Neutrophil (primary cell): Measurements from ENCODE around the gene PHKA2.
A peak's percentile ranks its signal among the peaks of the same experiment; 100 is the strongest.

Experiments used
- H3K27ac ChIP-seq: fragments of 200-600 bp; sonication (generic); 2 replicates; pipeline ENCODE4 v1.5.1; 2016; ENCODE audit warnings: mild to moderate bottlenecking, moderate library complexity
- H3K27me3 ChIP-seq: fragments of 200-600 bp; sonication (generic); 2 replicates; pipeline ENCODE4 v1.6.0; 2016; ENCODE audit warnings: mild to moderate bottlenecking
- H3K36me3 ChIP-seq: fragments of 200-600 bp; sonication (generic); 2 replicates; pipeline ENCODE4 v1.5.1; 2017
- H3K4me1 ChIP-seq, 2 experiments: fragments of 200-600 bp in 1 of 2; sonication (generic) in 1 of 2; 1 replicate in 1 of 2; 2 replicates in 1 of 2; pipeline versions ENCODE4 v1.5.1 to v1.6.1; 2013 to 2016; ENCODE audit warnings: low read depth in 1 of 2, low read length in 1 of 2, mild to moderate bottlenecking in 1 of 2, moderate library complexity in 1 of 2; ENCODE audit not compliant: control insufficient read depth in 1 of 2, insufficient read depth in 1 of 2
- H3K4me3 ChIP-seq, 2 experiments: fragments of 200-600 bp in 1 of 2; sonication (generic) in 1 of 2; 1 replicate in 1 of 2; 2 replicates in 1 of 2; pipeline ENCODE4 v1.5.1; 2013 to 2016; ENCODE audit warnings: low read depth in 1 of 2, low read length in 1 of 2, mild to moderate bottlenecking in 1 of 2, moderate library complexity in 1 of 2
- H3K9me3 ChIP-seq: fragments of 200-600 bp; sonication (generic); 2 replicates; pipeline ENCODE4 v1.5.1; 2016
- TF ChIP-seq, protein P1 (sequence below): fragments of 200-600 bp; sonication (generic); IDR thresholded peaks from 2 replicates; pipeline ENCODE4 v1.5.1; 2016; ENCODE audit warnings: antibody characterized with exemption

PHKA2 gene

GRCh38 chrX:18961686-18962085, 22.2 kb downstream of the PHKA2 start:
- Histone ChIP-seq H3K27ac (peak overlapping the region; percentile 80), H3K9me3 (no peaks in the 10 kb centered on the region), H3K27me3 (no peaks in the 10 kb centered on the region), H3K4me3 (peak overlapping the region in 1 of 2 experiments; percentile 32), H3K36me3 (no peaks in the 10 kb centered on the region), H3K4me1 (peaks cover 67 to 74% of the 10 kb centered on the region in 2 experiments)
- TF ChIP-seq, protein P1, sequence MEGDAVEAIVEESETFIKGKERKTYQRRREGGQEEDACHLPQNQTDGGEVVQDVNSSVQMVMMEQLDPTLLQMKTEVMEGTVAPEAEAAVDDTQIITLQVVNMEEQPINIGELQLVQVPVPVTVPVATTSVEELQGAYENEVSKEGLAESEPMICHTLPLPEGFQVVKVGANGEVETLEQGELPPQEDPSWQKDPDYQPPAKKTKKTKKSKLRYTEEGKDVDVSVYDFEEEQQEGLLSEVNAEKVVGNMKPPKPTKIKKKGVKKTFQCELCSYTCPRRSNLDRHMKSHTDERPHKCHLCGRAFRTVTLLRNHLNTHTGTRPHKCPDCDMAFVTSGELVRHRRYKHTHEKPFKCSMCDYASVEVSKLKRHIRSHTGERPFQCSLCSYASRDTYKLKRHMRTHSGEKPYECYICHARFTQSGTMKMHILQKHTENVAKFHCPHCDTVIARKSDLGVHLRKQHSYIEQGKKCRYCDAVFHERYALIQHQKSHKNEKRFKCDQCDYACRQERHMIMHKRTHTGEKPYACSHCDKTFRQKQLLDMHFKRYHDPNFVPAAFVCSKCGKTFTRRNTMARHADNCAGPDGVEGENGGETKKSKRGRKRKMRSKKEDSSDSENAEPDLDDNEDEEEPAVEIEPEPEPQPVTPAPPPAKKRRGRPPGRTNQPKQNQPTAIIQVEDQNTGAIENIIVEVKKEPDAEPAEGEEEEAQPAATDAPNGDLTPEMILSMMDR: no peak

- Histone ChIP-seq H3K9me3 (no peaks in the 10 kb centered on the region), H3K27ac (peak overlapping the region; percentile 87), H3K36me3 (no peaks in the 10 kb centered on the region), H3K27me3 (no peaks in the 10 kb centered on the region), H3K4me1 (peaks cover 59 to 60% of the 10 kb centered on the region in 2 experiments), H3K4me3 (peak overlapping the region; percentile 4 to 25)
- TF ChIP-seq, protein P1: no peak
These were observed 27.4 kb downstream of the PHKA2 start for GRCh38 chrX:18956303-18957032.

- TF ChIP-seq, protein P1: no peak
- H3K9me3 ChIP-seq: no peaks in the 10 kb centered on the region
- peaks cover 51 to 53% of the 10 kb centered on the region in 2 experiments for H3K4me1 ChIP-seq
- no peaks in the 10 kb centered on the region for H3K36me3 ChIP-seq
- no peak overlapping the region for H3K4me3 ChIP-seq
- H3K27me3 ChIP-seq: no peaks in the 10 kb centered on the region
- H3K27ac ChIP-seq: peak overlapping the region; percentile 87
These were observed 28.2 kb downstream of the PHKA2 start for GRCh38 chrX:18955676-18956075.

- Histone ChIP-seq H3K4me3 (no peak overlapping the region), H3K27me3 (no peaks in the 10 kb centered on the region), H3K9me3 (no peaks in the 10 kb centered on the region), H3K36me3 (no peaks in the 10 kb centered on the region), H3K27ac (no peak overlapping the region), H3K4me1 (peaks cover 6 to 15% of the 10 kb centered on the region in 2 experiments)
- TF ChIP-seq, protein P1: no peak
These were observed 32.9 kb downstream of the PHKA2 start for GRCh38 chrX:18951032-18951431.

GRCh38 chrX:18949944-18950301, 34.0 kb downstream of the PHKA2 start:
- H3K36me3 ChIP-seq: peaks cover 2% of the 10 kb centered on the region
- TF ChIP-seq, protein P1: no peak

More at GRCh38 chrX:18949944-18950301, 34.0 kb downstream of the PHKA2 start:
- no peaks in the 10 kb centered on the region for H3K9me3 ChIP-seq
- peaks cover 0 to 6% of the 10 kb centered on the region in 2 experiments for H3K4me1 ChIP-seq
- H3K27ac ChIP-seq: no peak overlapping the region
- no peaks in the 10 kb centered on the region for H3K27me3 ChIP-seq
- H3K4me3 ChIP-seq: no peak overlapping the region
